Medulla oblongata (tissue), 1 donor: ENCODE results near the gene CUL2.
"Not testable (repeated sequence)": the region's sequence is repeated elsewhere in the genome, so short reads cannot be mapped to it uniquely, and the experiment has no call there.

Source experiments
- DNase-seq: peaks from one replicate; pipeline ENCODE4 v3.0.0-alpha.2; 2015; ENCODE audit errors: extremely low spot score

The CUL2 gene

DNA sequence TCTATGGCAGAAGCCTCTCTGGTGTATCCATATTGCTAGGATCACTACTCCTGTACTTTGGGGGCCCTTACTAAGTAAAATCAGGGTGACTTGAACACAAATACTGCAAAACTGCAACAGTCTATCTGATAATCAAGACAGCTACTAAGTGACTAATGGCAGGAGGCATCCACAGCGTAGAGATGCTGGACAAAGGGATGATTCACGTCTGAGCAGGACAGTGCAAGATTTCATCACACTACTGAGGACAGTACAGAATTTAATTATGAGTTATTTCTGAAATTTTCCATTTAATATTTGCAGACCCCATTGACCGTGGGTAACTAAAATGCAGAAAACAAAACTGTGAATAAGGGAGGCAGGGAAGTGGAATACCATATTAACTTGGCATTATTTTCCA lies 10.4 kb downstream of the CUL2 start:
- peak; percentile 43 for DNase-seq

DNA sequence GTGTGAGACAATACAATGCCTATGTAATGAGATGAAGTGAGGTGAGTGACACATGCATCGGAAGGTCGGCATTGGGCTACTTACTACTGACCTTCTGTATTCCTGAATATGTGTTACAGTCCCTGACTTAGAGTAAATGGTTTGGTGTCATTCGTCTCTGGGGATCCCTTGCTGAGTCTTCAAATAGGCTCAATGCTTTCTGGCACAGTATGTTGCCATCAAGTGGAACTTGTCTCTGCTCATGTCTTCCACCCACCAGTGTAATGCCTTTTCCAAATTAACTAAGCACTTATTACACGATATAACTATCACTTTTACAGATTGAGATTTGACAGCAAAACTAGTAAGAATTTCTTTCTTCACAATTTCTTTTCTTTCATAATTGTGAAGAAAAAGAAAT lies 10.9 kb downstream of the CUL2 start:
- DNase-seq = no peak

- DNase-seq = no peak
These were observed 14.9 kb downstream of the CUL2 start for GRCh38 chr10:35075228-35075627.

GRCh38 chr10:35074266-35074665 lies 15.9 kb downstream of the CUL2 start:
- no peak for DNase-seq

GRCh38 chr10:35070521-35070920 lies 19.6 kb downstream of the CUL2 start:
- no peak for DNase-seq

GRCh38 chr10:35063837-35064454 lies 26.2 kb downstream of the CUL2 start:
- no peak for DNase-seq

DNA sequence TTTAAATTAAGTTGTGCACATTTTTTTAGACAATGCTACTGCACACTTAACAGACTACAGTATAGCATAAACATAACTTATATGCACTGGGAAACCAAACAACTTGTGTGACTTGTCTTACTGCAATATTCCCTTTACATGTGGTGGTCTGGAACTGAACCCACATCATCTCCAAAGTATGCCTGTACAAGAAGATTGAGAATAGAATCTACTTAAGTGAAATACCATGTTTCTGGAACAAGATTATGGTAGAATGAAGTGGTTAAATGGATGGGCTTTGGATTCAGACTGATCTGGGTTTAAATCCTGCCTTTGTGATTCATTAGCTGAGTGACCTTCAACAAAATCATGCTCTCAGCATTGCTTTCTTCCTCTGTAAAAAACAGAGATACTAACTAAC lies 30.7 kb downstream of the CUL2 start:
- DNase-seq = no peak

- no peak for DNase-seq
These were observed 31.5 kb downstream of the CUL2 start for GRCh38 chr10:35058686-35059085.

GRCh38 chr10:35058134-35058533 lies 32.0 kb downstream of the CUL2 start:
- DNase-seq = no peak

DNA sequence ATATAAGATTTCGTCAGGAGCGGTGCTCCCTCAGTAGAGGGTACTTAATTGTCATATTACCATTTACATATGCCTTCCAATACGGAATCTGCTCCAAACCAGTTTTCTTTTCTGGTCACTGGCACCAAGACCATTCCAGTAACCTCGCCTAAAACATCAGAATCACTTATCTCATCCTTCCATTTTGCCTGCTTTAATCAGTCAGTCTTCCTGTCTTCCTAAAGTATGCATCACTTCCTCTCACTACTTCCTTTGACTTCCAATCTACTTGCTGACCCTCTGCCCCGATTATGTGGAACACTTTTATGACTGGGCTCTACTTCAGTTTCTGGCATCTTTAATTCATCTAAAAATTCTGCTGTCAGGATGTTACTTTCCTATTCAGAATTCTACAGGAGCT lies 33.5 kb downstream of the CUL2 start:
- DNase-seq = no peak

DNA sequence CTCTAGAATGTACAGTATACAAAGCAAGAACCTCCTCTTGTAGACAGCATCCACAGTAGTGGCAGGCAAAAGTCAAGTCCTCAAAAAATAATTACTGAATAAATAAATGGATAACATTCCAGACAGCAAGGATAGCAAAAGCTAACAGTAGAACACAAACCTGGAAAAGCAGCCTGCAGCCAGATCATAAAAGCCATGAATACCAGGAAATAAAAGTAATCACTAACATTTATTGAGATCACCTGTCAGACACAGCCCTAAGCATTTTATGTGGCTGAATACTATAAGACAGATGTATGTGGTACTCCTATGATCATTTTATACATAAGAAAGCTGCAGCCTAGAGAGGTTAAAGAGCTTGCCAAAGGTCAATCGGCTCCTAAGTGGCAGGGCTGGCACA lies 34.0 kb downstream of the CUL2 start:
- no peak for DNase-seq

DNA sequence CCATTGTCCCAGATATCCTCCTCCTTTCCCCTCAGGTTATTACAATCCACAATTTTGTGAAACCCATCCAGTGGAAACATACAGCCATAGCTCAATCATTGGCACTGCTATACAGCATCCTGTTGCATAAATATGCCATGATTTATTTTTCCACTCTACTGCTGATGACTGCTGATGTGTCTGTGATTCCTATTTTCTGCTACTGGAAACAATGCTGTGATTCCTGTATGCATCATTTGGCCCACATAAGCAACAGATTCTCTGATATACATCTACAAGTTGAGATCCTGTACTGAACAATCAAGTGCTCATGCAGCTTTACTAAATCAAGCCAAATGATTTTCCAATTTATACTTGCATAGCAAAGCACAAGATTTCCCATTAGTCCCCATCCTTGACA lies 39.6 kb downstream of the CUL2 start:
- DNase-seq = no peak

GRCh38 chr10:35046074-35046473 lies 44.1 kb downstream of the CUL2 start:
- DNase-seq = no peak

DNA sequence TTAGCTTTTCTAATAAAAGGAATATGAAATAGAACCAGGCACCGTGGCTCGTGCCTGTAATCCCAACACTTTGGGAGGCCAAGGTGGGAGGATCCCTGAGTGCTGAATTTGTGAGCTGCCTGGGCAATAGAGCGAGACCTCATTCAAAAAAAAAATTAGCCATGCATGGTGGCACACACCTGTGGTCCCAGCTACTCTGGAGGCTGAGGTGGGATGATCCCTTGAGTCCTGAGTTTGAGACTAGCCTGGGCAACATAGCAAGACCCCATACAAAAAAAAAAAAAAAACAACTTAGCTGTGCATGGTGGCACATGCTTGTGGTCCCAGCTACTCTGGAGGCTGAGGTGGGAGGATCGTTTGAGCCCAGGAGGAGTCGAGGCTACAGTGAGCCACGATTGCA lies 44.9 kb downstream of the CUL2 start:
- not testable (repeated sequence) for DNase-seq

DNA sequence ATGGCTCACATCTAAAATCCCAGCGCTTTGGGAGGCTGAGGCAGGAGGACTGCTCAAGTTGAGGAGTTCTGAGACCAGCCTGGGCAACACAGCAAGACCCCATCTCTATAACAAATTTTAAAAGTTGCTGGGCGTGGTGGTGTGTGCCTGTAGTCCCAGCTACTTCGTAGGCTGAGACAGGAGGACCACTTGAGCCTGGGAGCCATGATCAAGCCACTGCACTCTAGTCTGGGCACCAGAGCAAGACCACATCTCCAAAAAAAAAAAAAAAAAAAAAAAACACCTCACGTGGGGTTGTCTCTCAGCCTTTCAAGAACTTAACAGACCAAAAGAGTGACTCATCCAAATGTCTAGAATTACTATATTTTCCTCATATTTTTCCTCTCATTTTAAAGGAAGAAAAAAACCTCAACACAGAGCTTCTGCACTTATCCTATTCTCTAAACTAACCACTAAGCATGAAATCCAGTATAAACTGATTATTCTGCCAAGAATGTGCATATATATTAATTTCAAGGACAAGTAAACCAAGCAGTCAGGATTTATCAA lies 46.3 kb downstream of the CUL2 start:
- no peak for DNase-seq

GRCh38 chr10:35042783-35043182 lies 47.4 kb downstream of the CUL2 start:
- no peak for DNase-seq

GRCh38 chr10:35041502-35041879 lies 48.6 kb downstream of the CUL2 start:
- no peak for DNase-seq

- no peak for DNase-seq
These were observed 49.2 kb downstream of the CUL2 start for GRCh38 chr10:35040760-35041501.

- DNase-seq = no peak
These were observed 53.0 kb downstream of the CUL2 start for GRCh38 chr10:35037104-35037503.

GRCh38 chr10:35035606-35036005 lies 54.5 kb downstream of the CUL2 start:
- no peak for DNase-seq

DNA sequence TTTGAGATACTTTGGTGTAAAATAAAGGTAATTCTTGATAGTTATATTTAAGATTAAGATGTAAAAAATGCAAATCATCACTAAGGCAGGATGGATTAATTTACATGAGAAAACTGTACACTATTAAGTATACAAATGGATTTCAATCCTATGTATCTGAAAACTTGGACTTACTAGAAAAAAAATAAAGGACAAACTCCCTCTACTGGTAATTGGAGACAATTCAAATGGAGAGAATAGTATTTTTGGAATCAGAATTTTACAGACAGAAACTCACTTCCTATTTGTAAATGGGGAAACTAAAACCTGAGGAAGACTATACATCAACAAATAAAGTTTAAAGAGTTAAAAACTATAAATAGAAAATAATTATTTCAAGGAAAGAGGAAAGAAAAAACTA lies 62.6 kb downstream of the CUL2 start:
- peak; percentile 44 for DNase-seq

- no peak for DNase-seq
These were observed 64.2 kb downstream of the CUL2 start for GRCh38 chr10:35025916-35026315.

GRCh38 chr10:35020481-35020880 lies 69.7 kb downstream of the CUL2 start:
- no peak for DNase-seq
